ENCODE results near the gene CERS3.

GRCh38 chr15:100384108-100384410 lies 144.7 kb downstream of the CERS3 start:
- no peak for TF ChIP-seq CTCF (IDR thresholded peaks at IDR 0.05; ENCODE audit: insufficient read depth, low read length, poor library complexity, severe bottlenecking)
- no peak for TF ChIP-seq EZH2phosphoT487 (conservative IDR thresholded peaks at IDR 0.05; ENCODE audit: low read length)
